H1 (cell line): ENCODE data around the gene ZBTB49. TPM values are rescaled to one million over a fixed set of nuclear protein-coding genes. Genes with fewer than 3 reads are reported as not detected.

Experiments
- CBX8 ChIP-seq: fragments of 300-800, 300-1000 bp; sonication (generic); IDR thresholded peaks from 2 replicates; pipeline ENCODE4 v1.7.1; 2016; ENCODE audit warnings: low read depth, low read length, borderline replicate concordance
- GTF2F1 ChIP-seq: IDR thresholded peaks from 2 replicates; pipeline ENCODE4 v1.6.1; 2012; ENCODE audit warnings: low read depth, low read length, improper control_type of control experiment, borderline replicate concordance
- KDM5A ChIP-seq: fragments of 200-600 bp; IDR thresholded peaks from 2 replicates; pipeline ENCODE4 v1.7.1; 2012; ENCODE audit warnings: mild to moderate bottlenecking, low read length, inconsistent platforms, mixed read lengths
- TAF7 ChIP-seq: optimal IDR thresholded peaks from 2 replicates; pipeline ENCODE3; 2011; ENCODE audit warnings: low read depth, mild to moderate bottlenecking, inconsistent platforms, low read length, moderate library complexity, borderline replicate concordance
- TEAD4 ChIP-seq: IDR thresholded peaks from 2 replicates; pipeline ENCODE4 v1.6.1; 2012; ENCODE audit warnings: low read depth, low read length, inconsistent platforms, mixed read lengths
- ZNF274 ChIP-seq: IDR thresholded peaks from 2 replicates; pipeline ENCODE4 v1.7.0; 2012; ENCODE audit warnings: low read length, borderline replicate concordance; ENCODE audit errors: extremely low read depth
- polyA plus RNA-seq, 7 experiments: library from polyadenylated mRNA; depleted of rRNA in 3 of 7; stranded (reverse) in 5 of 7; unstranded in 2 of 7; fragments of >200 nt in 5 of 7; fragments of 200-250 nt in 2 of 7; gene quantifications; 1 replicate in 5 of 7; 2 replicates in 1 of 7; 4 replicates in 1 of 7; pipeline versions ENCODE4 v1.2.1 to v1.2.3, GENCODE V29; 2011 to 2013; ENCODE audit warnings: missing spikeins in 2 of 7, mixed read lengths in 2 of 7
- total RNA-seq: library from RNA; stranded (reverse); fragmentation: NEBNext Ultra II Directional; extraction: Animal tissue kit (Norgen Biotek cat#: 25700); gene quantifications from 2 replicates; pipeline ENCODE4 v1.2.1, GENCODE V29; 2021

ZBTB49 gene
- total and polyA plus RNA-seq, 2 of the 8 experiments (the other 6 are each of a cell fraction or from before 2014, with no cell fraction given), result 4.2 to 6.8 TPM

DNA sequence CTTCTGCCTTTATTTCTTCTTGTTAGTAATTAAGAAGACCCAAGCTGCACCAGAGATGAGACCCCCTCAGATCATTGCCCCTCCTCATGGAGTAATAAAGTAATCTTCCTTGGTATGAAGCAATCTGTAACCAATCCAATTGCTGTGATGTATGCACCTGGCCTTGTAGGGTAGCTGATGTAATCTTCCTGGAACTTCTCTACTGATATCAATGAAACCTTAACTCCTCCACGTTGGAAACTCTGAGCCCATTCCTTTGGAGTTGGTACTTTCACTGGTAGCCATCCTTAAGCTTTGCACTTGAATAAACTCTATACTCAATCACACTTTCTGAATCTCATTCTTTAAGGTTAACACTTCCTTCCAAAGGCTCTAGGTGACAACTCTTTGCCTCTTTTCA is 65.3 kb downstream of the ZBTB49 start (continued):
- TF ChIP-seq GTF2F1 (no peak), ZNF274 (no peak), KDM5A (no peak), TEAD4 (no peak), TAF7 (no peak), CBX8 (no peak)
